GM18508 (cell line): ENCODE results near the gene FMNL3.

Experiments used
- ATAC-seq: cut with Tn5 transposase; IDR thresholded peaks from one replicate; pipeline ENCODE4 v1.9.1; 2021; ENCODE audit warnings: moderate number of reproducible peaks; ENCODE audit not compliant: insufficient read depth, unreplicated experiment

FMNL3 gene

DNA sequence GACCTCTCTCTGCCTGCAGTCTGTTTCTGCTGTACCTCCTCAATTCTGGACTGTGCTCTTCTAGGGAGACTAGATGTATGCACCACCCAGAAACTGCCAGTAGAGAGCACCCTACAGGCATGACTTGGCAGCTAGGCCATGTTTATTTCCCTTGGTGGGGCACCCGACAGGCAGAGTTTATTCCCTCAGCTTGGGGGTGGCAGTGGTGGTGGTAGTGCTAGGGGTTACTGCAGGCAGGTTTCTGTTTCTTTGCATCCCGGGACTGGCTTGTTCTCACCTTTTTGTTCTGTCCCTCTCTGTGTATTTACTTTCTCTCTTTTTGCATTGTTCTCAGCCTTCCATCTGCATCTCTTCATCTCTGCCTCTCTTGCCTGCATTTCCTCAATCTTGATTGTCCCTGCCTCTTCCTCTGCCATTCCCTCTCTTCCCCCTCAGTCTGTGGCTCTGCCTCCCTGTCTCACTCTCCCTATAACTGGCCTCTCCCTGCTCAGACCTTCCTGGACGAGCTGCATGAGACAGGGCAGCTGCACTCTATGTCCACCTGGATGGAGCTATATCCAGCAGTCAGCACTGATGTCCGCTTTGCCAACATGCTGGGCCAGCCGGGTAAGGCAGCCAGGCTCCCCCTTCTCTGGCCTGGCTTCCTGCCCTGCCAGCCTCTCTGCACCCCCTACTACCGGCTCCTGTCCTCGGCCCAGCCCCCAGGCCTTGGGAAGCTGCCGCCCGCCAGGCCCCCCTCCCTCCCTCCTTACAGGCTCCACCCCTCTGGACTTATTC, 70.0 kb downstream of the FMNL3 start:
- ATAC-seq, result no peak

DNA sequence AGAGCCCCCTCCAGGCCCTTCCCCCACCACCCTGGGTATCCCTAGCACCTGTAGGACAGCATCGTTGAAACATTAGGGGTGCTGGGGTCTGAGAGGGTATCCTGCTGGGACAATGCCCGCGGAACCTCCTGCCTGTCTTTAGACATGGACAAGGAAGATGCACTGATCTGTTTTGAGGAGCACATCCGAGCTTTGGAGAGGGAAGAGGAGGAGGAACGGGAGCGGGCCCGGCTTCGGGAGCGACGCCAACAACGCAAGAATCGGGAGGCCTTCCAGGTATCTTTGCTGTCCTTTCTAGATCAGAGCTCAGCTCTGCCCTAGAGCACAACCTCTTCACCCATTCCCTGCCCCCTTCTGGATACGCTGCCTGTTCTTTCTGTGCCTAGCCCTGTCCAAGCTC, 70.6 kb downstream of the FMNL3 start:
- no peak for ATAC-seq

DNA sequence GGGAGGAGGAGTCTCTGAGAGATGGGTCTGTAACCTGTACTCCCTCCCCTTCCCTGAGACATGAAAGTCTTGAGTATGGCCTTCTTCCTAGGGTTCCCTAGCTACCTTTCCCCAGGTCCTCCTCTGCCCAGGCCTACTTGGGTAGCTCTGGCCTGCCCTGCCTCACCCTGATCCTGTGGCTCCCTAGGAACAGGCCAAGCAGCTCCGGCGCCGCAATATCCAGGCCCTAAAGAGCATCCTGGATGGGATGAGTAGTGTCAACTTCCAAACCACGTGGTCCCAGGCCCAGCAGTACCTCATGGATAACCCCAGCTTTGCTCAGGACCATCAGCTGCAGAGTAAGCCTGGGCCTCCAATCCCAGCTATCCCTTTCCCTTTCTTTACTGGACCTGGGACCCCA, 71.5 kb downstream of the FMNL3 start:
- ATAC-seq, result no peak

DNA sequence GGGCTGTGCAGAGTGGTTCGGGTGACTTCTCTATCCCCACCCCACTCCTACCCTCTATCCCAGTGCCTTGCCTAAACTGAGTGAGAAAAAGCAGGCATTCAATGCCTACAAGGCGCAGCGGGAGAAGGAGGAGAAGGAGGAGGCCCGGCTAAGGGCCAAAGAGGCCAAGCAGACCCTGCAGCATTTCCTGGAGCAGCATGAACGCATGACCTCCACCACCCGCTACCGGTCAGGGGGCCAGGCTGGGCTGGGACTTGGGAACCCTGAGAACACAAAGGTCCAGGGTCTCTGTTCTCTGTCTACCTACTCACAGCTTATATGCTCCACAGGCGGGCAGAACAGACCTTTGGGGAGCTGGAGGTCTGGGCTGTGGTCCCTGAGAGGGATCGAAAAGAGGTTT, 72.2 kb downstream of the FMNL3 start:
- no peak for ATAC-seq

DNA sequence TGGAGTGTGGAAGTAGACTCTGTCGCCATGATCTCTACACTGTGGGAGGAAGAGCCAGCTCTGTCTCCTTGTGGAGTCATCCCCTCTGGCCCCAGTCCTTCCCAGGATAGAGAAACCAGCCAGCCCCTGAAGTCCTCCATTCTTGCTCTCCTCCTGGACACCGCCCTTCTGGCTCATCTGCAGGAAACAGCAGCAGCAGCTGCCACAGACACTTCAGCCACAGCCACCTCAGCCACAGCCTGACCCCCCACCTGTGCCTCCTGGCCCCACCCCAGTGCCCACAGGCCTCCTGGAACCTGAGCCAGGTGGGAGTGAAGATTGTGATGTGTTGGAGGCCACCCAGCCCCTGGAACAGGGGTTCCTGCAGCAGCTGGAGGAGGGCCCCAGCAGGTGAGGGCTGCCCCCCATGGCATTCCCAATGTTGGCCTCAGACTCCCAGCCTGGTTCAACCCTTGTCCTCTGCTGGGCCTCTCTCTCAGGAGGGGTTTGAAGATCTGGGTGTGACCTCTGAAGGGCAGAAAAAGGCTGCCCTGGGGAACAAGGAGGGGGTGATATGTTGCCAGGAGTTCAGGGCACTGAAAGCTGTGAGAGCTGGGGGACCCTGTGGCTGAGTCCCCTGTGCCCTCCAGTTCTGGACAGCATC, 73.4 kb downstream of the FMNL3 start:
- ATAC-seq, result no peak

DNA sequence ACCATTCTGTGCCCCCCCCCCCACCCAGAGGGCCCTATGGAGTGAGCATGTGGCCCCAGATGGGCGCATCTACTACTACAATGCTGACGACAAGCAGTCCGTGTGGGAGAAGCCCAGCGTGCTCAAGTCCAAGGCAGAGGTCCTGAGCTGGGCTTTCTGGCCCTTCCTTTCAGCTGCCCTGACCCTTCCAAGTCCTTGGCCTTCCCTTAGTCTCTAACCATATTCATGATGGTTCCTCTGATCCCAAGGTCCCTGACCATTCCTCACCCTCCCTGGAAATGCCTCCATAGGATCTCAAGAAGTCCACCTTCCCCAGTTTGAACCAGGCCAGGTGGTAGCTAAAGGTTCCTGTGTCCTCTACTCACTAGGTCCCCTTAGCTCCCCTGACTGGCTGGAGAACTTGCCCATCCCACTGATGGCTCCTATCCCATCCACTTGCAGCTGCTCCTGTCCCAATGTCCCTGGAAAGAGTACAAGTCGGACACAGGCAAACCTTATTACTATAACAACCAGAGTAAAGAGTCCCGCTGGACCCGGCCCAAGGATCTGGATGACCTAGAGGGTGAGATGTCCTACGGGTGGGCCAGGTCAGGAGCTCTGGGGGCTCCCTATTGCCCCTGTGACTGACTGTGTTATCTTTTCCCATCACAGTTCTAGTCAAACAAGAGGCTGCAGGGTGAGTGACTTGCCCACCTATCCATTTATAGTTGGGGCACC, 74.1 kb downstream of the FMNL3 start:
- ATAC-seq, result no peak

DNA sequence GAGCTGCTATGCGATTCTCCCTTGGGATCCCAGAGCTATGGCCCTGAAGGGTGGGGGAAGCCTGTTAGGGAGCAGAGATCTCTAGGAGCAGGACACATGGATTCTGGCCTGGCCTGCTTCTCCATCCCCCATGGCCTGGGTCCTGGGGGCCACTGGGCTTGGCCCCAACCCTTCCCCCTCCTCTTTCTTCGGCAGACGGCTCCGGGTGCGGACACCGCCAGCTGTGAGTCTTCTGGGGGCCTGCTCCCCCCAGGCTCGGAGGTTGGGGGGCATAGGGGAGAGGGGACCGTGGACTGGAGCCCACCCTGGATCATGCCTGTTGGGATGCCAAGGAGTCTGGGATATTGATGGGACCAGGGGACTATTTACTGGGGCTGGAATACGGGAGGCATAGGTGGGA, 74.8 kb downstream of the FMNL3 start:
- no peak for ATAC-seq

DNA sequence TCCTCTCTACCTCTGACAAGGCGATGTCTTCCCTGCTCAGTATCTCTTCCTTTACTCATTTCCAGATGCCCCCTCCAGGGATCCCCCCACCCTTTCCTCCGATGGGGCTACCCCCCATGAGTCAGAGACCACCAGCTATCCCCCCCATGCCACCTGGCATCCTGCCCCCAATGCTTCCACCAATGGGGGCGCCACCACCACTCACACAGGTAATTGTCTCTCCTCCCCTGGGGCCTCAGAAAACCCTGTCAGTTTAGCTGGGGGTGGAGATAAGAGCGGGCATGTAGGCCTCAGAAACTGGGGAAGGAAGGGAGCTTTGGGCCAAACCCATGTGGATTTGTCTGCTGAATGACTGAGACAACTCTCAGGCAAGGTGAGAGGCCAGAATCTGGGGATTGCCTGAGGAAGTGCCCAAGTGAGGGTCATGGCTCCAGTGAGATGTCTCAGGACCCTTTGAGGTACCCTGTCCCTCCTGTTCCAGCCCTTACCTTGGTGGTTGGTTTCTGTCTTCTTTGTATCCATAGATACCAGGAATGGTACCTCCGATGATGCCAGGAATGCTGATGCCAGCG, 75.8 kb downstream of the FMNL3 start:
- ATAC-seq, result no peak

DNA sequence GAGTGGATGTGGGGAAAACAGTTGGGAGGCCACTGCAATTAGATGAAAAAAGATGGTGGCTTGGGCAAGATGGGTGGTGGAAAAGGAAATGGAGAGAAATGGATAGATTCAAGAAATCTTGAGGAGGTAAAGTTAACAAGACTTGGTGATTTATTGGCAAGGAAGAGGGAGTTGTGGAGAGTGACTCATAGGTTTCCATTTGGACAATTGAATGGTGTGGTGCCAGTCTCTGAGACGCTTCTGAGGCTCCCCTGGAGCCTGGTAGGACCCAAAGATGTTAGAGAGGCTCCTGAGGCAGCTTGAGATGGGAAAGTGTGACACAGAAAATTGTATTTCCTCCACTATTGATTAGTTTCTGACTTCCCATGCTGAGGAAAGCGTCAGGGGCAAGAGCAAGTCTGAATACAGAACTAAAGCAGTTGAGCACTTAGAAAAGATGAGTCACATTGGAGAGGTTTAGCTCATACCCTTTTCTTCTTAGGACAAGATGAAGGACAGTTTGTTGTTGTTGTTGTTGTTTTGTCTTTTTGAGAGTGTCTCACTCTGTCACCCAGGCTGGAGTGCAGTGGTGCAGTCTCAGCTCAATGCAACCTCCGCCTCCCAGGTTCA, 79.3 kb downstream of the FMNL3 start:
- no peak for ATAC-seq

DNA sequence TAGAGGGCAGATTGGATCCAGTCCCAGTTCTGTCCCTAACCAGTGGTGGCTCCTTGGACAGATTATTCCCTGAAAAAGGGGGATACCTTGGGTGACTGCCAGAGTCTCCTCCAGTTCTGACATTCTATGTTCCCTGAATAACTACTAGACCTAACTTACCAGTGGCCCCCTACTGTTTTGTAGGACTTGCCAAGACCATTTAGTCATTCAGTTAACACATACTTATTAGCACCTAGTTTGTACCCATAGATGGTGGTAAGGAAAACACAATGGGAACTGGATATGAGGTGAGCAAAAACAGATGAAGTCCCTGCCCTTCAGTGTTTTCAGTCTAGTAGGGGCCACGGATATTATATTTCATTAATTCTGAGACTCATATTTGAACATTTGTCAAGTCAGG, 80.4 kb downstream of the FMNL3 start:
- ATAC-seq, result no peak

DNA sequence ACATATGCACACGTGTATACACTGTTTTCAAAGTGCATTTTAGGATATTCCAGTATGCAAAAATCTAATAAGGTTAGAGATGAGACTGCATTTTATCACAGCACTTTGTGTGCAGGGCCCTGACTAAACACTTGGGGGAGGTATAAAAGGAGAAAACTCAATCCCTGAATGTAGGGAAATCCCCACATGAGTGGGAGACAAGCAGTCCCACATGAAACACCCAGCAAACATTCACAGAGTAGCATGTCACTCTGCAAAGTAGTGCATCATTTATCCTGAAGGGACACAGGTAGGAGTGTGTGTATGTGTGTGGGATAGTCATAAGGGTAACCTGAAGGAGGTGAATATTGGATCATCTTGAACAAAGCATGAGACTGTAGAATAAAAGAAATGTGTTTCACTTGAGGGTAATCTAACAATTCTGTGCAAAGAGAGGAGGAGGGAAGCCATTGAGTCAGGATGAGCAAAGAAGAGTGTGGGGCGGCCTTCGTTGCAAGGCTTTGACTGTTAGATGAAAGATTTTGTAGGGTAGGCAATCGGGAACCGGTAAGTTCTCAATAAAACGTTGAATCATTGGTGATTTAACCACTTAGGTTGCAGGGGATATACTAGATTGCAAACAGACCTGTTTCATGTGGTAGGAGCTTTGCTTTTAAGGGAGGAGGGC, 80.9 kb downstream of the FMNL3 start:
- ATAC-seq, result no peak

DNA sequence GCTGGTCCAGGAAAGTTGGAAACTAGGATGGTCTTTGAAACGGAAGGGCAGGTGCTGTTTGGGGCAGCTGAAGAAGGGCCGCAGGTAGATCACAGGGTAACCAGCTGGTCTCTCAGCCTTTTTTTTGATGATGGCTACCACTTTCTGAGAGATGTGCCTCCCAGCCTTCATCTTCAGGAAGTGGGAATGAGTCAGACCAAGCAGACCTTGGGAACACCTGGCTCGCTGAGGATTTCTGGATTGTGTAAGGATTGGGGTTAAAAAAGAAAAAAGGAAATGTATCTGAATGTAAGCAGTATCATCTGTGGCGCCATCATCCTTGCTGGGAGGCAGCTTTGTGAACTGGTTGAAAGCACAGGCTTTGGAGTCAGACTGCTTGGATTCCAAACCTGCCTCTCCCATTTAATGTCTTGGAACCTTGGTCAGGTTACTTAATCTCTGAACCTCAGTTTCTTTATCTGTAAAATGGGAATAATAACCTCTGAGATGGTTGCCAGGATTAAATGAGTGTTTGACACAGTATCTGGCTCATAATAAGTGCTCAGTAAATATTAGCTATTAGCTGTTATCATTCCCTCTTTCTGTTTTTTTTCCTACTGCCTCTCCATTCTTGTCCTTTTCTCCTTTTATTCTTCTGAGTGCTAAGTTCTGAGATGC, 82.2 kb downstream of the FMNL3 start:
- no peak for ATAC-seq

DNA sequence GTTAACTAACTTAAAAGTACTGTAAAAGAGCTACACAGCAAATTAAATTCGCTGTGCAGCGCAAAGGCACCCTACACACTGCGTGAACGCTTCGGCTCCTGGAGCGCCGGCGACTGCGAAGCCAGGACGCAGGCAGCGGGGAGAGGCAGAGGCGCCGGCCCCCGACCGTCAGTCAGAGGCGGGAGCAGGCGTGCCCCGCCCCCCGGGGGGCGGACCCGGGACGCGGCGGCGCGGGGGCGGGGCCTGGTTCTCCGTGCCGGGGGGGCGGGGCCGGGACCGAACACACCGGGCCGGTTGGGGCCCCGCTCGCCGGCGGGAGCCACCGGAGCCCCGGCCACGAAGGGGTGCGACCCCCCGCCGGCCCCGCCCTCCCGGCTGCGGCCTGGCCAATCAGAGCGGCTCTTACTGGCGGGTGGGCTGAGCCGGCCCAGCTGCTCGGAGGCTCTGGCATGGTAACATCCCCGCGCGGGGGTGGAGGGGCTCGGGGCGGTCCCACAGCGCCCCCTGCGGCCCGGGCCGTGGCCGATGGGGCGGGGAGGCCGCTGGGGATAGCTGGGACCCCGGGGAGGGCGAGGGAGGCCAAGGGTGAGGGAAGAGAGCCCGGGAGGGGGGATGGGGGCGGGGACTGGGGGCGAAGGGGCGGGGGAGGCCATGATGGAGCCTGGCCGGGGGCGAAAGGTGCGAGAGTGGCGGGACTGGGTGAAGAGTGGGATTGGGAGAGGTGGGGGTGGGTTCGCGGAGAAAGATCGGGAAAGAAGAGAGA, 83.9 kb downstream of the FMNL3 start, which contains the start of gene PRPF40B:
TSS of gene PRPF40B (plus strand) at position 420 of the 763 bp plus-strand sequence. CDS start at position 450, 30 bp downstream.
- no peak for ATAC-seq

DNA sequence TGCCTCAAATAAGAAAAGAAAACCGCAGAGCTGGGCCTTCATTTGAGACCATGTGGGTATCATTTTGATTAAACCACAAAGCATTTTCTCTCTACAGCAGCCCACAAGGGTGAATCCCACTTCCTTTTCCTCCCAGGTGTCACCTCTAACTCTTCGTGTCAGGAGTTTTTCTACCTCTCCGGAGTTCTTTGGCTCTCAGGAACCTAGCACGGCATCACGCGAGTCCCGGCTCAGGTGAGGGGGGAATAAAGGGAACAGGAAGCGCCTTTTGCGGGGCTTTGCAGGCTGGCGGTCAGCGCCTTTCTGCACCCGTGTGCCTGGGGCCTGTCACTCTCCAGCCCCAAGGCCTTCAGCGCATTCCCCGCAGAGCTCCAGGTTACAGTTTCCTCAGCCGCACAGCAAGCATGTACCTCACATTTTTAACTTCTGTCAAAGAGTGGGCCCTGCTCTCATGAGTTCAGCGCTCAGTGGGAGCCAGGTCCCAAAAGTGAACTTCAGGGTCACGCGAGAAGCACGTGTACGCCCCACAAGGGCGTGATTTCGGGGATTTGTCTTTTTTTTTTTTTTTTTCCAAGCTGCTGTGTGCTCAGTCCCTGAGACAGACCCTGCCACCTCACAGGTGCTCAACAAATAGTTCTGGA, 84.6 kb downstream of the FMNL3 start:
- no peak for ATAC-seq

DNA sequence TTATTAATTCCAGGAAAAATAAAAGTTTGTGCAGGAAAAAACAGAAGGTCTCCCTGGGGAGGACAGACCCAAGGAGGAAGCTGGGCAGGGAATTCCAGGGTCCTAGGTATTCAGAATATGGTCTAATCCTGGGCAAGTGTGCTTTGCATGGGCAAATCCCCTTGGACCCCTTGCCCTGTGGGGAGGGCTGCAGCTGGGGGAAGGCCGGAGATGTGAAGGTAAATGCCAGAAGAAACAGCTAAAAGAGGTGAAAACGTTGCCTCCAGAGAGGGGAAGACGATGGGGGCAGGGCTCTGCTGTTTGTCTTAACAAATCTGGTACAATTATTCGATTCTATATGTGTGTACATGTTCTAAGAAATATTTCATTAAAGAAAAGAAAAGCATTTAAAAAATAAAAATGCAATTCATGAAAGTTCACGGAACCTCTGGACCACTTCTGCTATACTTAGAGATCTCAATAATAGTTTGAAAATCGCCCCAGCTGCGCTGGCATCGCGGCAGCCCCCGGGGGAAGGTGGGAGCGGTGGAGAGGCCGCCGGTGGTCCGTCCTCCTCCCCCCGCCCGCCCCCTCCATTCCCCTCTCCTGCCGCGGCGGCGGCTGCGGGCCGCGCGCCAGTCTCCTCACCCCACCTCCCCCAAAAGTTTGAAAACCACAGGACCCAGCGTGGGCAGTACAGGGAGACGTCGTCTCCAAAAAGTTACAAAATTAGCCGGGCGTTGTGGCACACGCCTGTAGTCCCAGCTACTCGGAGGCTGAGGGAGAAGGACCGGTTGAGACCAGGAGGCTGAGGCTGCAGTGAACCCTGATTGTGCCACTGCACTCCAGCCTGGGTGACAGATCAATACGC, 85.3 kb downstream of the FMNL3 start:
- ATAC-seq, result no peak

DNA sequence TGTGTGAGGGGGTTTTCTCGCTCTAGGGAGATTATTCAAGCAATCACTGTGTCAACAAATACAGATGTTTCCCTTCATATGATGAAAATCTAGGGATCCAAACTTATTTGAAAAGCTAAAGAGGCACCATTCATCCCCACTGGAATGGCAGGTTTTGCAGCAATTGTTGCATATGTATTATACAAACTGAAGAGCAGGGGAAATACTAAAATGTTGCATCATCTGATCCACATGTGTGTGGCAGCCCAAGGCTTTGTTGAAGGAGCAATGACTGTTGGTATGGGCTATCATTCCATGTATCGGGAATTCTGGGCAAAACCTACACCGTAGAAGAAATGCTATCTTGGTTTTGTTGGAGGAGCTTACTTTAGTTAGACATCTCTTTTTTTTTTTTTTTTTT, 87.9 kb downstream of the FMNL3 start:
- ATAC-seq, result no peak

DNA sequence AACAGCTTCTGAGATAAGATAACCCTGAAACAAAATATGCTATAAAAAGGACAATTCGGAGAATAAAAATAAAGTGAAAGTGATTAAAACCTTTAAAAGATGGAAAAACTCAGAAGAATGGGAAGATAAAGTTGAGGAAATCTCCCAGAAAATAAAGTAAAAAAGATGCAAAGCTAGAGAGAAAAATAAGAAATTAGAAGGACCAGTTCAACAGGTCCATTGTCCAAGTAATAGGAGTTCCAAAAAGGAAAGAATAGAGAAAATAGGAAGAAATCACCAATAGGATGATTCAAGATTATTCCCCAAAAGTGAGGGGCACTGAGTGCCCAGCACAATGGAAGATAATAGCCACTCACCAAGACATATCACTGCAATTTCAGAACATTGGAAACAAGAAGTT, 88.6 kb downstream of the FMNL3 start:
- no peak for ATAC-seq
